ENCODE data around the gene ZNF830.

DNA sequence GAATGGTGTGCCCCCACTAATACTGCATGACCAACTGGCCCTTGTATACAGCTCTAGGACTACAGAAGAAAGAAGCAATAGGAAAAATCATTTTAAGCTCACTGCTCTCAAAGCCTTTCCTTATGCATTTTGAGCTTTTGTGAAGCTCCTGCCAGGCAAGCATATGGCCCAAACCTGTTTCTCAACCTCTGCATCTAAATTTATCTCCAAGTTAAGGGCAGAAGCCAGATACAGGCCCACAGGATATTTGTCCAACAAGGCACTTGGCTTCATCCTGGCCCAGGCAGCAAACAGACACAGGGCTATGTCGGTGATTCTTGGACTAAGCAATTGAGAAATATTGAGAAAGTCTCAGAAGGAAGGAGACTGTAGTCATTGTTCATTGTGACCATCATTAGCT, 44.0 kb upstream of the ZNF830 start:
- no peak for TF ChIP-seq EZH2 (optimal IDR thresholded peaks at IDR 0.05; ENCODE audit: low read depth, low read length)
- TF ChIP-seq, protein P1, sequence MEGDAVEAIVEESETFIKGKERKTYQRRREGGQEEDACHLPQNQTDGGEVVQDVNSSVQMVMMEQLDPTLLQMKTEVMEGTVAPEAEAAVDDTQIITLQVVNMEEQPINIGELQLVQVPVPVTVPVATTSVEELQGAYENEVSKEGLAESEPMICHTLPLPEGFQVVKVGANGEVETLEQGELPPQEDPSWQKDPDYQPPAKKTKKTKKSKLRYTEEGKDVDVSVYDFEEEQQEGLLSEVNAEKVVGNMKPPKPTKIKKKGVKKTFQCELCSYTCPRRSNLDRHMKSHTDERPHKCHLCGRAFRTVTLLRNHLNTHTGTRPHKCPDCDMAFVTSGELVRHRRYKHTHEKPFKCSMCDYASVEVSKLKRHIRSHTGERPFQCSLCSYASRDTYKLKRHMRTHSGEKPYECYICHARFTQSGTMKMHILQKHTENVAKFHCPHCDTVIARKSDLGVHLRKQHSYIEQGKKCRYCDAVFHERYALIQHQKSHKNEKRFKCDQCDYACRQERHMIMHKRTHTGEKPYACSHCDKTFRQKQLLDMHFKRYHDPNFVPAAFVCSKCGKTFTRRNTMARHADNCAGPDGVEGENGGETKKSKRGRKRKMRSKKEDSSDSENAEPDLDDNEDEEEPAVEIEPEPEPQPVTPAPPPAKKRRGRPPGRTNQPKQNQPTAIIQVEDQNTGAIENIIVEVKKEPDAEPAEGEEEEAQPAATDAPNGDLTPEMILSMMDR (IDR thresholded peaks at IDR 0.05; ENCODE audit: low read length): no peak
- no peak for TF ChIP-seq EZH2phosphoT487 (IDR thresholded peaks at IDR 0.05; ENCODE audit: low read length)
